Measurements from ENCODE around the gene KRT23. TPM values are rescaled to one million over a fixed set of nuclear protein-coding genes. Genes with fewer than 3 reads are reported as not detected.

KRT23 gene
- total RNA-seq, 1 experiment from 2014 or later, result not detected

- intact Hi-C loops (cut with micrococcal nuclease), result no loop called here
- Mint-ChIP-seq H3K4me1 (ENCODE audit: insufficient read depth, unreplicated experiment) (no peaks in the 10 kb centered on the region), H3K36me3 (ENCODE audit: insufficient read depth, unreplicated experiment) (no peaks in the 10 kb centered on the region), H3K4me3 (ENCODE audit: unreplicated experiment) (no peak overlapping the region), H3K27me3 (ENCODE audit: insufficient read depth, unreplicated experiment) (peaks cover 23% of the 10 kb centered on the region), H3K27ac (ENCODE audit: low read depth, unreplicated experiment) (no peak overlapping the region), H3K9me3 (ENCODE audit: unreplicated experiment) (no peaks in the 10 kb centered on the region)
- ChIA-PET CTCF (no interaction called here), POLR2A (interaction anchor here (1.6 kb wide), 1 partner anchor 15 kb away, joined by 4 read pairs; no protein-coding TSS in a partner anchor)
- no peak for TF ChIP-seq CTCF (IDR thresholded peaks at IDR 0.05; ENCODE audit: unreplicated experiment)
- no peak for DNase-seq (ENCODE audit: unreplicated experiment)
- BruUV-seq (replicated peaks), result no TSS peak
Observed at GRCh38 chr17:40886090-40886489, 51.4 kb downstream of the KRT23 start.

- no peak for DNase-seq (ENCODE audit: unreplicated experiment)
- no peak for TF ChIP-seq CTCF (IDR thresholded peaks at IDR 0.05; ENCODE audit: unreplicated experiment)
- CTCF ChIA-PET, result interaction anchor here (0.6 to 1.0 kb wide), 3 partner anchors 20 to 243 kb away, joined by 3 read pairs; no protein-coding TSS in a partner anchor
- peaks cover 20% of the 10 kb centered on the region for H3K27me3 Mint-ChIP-seq (ENCODE audit: insufficient read depth, unreplicated experiment)
- H3K9me3 Mint-ChIP-seq (ENCODE audit: unreplicated experiment), result no peaks in the 10 kb centered on the region
- no peak within 1 kb of the TSS for H3K27ac Mint-ChIP-seq (ENCODE audit: low read depth, unreplicated experiment)
- H3K4me1 Mint-ChIP-seq (ENCODE audit: insufficient read depth, unreplicated experiment), result no peaks in the 10 kb centered on the region
- intact Hi-C loops (cut with micrococcal nuclease), result no loop called here
- H3K36me3 Mint-ChIP-seq (ENCODE audit: insufficient read depth, unreplicated experiment), result no peaks in the 10 kb centered on the region
- BruUV-seq (replicated peaks), result no TSS peak
- POLR2A ChIA-PET, result interaction anchor here (1.4 kb wide), 1 partner anchor 805 kb away, joined by 4 read pairs; no protein-coding TSS in a partner anchor
- H3K4me3 Mint-ChIP-seq (ENCODE audit: unreplicated experiment), result no peak within 1 kb of the TSS
Observed at GRCh38 chr17:40884708-40885512, 52.5 kb downstream of the KRT23 start, which contains the start of gene KRT20. KRT20 (minus strand) TSS chr17:40885242; CDS start chr17:40885185, 57 bp downstream.

- Mint-ChIP-seq H3K9me3 (ENCODE audit: unreplicated experiment) (no peaks in the 10 kb centered on the region), H3K27me3 (ENCODE audit: insufficient read depth, unreplicated experiment) (peaks cover 8% of the 10 kb centered on the region), H3K27ac (ENCODE audit: low read depth, unreplicated experiment) (no peak overlapping the region), H3K36me3 (ENCODE audit: insufficient read depth, unreplicated experiment) (no peaks in the 10 kb centered on the region), H3K4me1 (ENCODE audit: insufficient read depth, unreplicated experiment) (no peaks in the 10 kb centered on the region), H3K4me3 (ENCODE audit: unreplicated experiment) (no peak overlapping the region)
- no TSS peak for BruUV-seq (replicated peaks)
- DNase-seq (ENCODE audit: unreplicated experiment), result no peak
- POLR2A ChIA-PET, result interaction anchor here (0.6 kb wide), 2 partner anchors 19 to 812 kb away, joined by 3 read pairs; no protein-coding TSS in a partner anchor
- CTCF ChIA-PET, result interaction anchor here (0.6 to 1.5 kb wide), 5 partner anchors 13 to 45 kb away, joined by 3 read pairs; no protein-coding TSS in a partner anchor
- TF ChIP-seq CTCF (IDR thresholded peaks at IDR 0.05; ENCODE audit: unreplicated experiment), result no peak
- intact Hi-C loops (cut with micrococcal nuclease), result no loop called here
Observed at GRCh38 chr17:40883626-40884334, 53.7 kb downstream of the KRT23 start.

DNA sequence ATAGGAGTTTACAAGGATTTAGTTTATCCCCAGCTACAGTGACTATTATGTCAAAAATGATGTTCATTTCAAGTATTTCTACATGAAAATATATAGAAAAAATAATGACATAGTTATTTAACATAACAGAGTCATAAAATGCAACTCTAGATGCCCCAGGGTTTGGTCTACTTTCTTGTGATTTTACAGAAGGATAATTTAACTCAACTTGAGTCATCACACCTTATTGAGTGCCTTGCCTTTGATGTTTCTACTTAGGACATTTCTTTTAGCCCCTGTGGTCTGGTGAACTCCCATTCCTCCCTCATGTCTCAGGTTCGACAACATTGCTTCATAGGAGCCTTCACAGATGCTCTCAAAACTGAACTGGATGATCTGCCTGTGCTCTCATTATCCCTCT lies 54.4 kb downstream of the KRT23 start:
- H3K4me1 Mint-ChIP-seq (ENCODE audit: insufficient read depth, unreplicated experiment), result no peaks in the 10 kb centered on the region
- no TSS peak for BruUV-seq (replicated peaks)
- no peaks in the 10 kb centered on the region for H3K36me3 Mint-ChIP-seq (ENCODE audit: insufficient read depth, unreplicated experiment)
- ChIA-PET CTCF (interaction anchor here (0.6 to 1.5 kb wide), 3 partner anchors 12 to 40 kb away, joined by 3 read pairs; no protein-coding TSS in a partner anchor), POLR2A (interaction anchor here (0.6 kb wide), 1 partner anchor 661 kb away, joined by 3 read pairs; no protein-coding TSS in a partner anchor)
- H3K4me3 Mint-ChIP-seq (ENCODE audit: unreplicated experiment), result no peak overlapping the region
- peaks cover under 1% of the 10 kb centered on the region for H3K27me3 Mint-ChIP-seq (ENCODE audit: insufficient read depth, unreplicated experiment)
- TF ChIP-seq CTCF (IDR thresholded peaks at IDR 0.05; ENCODE audit: unreplicated experiment), result no peak
- H3K9me3 Mint-ChIP-seq (ENCODE audit: unreplicated experiment), result no peaks in the 10 kb centered on the region
- H3K27ac Mint-ChIP-seq (ENCODE audit: low read depth, unreplicated experiment), result no peak overlapping the region
- DNase-seq (ENCODE audit: unreplicated experiment), result no peak
- intact Hi-C loops (cut with micrococcal nuclease), result no loop called here

Data from MCF 10A (cell line).